ENCODE measurements around the gene CREB5.

CREB5 gene

GRCh38 chr7:28748346-28748745 is 336.0 kb downstream of the CREB5 start:
- DNase-seq (ENCODE audit: low spot score): no peak

GRCh38 chr7:28748933-28749584 is 336.7 kb downstream of the CREB5 start:
- DNase-seq (ENCODE audit: low spot score): peak; percentile 43

- DNase-seq (ENCODE audit: low spot score): no peak
Measured at GRCh38 chr7:28749638-28750037, 337.3 kb downstream of the CREB5 start.

GRCh38 chr7:28750981-28751380 is 338.7 kb downstream of the CREB5 start:
- no peak for DNase-seq (ENCODE audit: low spot score)

- DNase-seq (ENCODE audit: low spot score): no peak
Measured at GRCh38 chr7:28753613-28754012, 341.3 kb downstream of the CREB5 start.

- peak; percentile 97 for DNase-seq (ENCODE audit: low spot score)
Measured at GRCh38 chr7:28754027-28754426, 341.7 kb downstream of the CREB5 start.

GRCh38 chr7:28754447-28754846 is 342.1 kb downstream of the CREB5 start:
- DNase-seq (ENCODE audit: low spot score): peak; percentile 28

GRCh38 chr7:28755255-28755654 is 342.9 kb downstream of the CREB5 start:
- DNase-seq (ENCODE audit: low spot score): no peak

GRCh38 chr7:28758186-28758585 is 345.9 kb downstream of the CREB5 start:
- DNase-seq (ENCODE audit: low spot score): no peak

GRCh38 chr7:28759475-28759971 is 347.2 kb downstream of the CREB5 start:
- no peak for DNase-seq (ENCODE audit: low spot score)

- no peak for DNase-seq (ENCODE audit: low spot score)
Measured at GRCh38 chr7:28761505-28761904, 349.2 kb downstream of the CREB5 start.

- DNase-seq (ENCODE audit: low spot score): no peak
Measured at GRCh38 chr7:28762651-28763050, 350.3 kb downstream of the CREB5 start.

GRCh38 chr7:28766359-28766758 is 354.0 kb downstream of the CREB5 start:
- DNase-seq (ENCODE audit: low spot score): no peak

GRCh38 chr7:28767356-28767755 is 355.0 kb downstream of the CREB5 start:
- no peak for DNase-seq (ENCODE audit: low spot score)

- no peak for DNase-seq (ENCODE audit: low spot score)
Measured at GRCh38 chr7:28768577-28769147, 356.3 kb downstream of the CREB5 start.

GRCh38 chr7:28771906-28772622 is 359.7 kb downstream of the CREB5 start:
- no peak for DNase-seq (ENCODE audit: low spot score)

- DNase-seq (ENCODE audit: low spot score): no peak
Measured at GRCh38 chr7:28773423-28774145, 361.3 kb downstream of the CREB5 start.

GRCh38 chr7:28774261-28774988 is 362.1 kb downstream of the CREB5 start:
- DNase-seq (ENCODE audit: low spot score): no peak

GRCh38 chr7:28776463-28777157 is 364.3 kb downstream of the CREB5 start:
- no peak for DNase-seq (ENCODE audit: low spot score)

- no peak for DNase-seq (ENCODE audit: low spot score)
Measured at GRCh38 chr7:28778786-28779185, 366.5 kb downstream of the CREB5 start.

- no peak for DNase-seq (ENCODE audit: low spot score)
Measured at GRCh38 chr7:28779954-28780353, 367.6 kb downstream of the CREB5 start.
